Fibroblast of the aortic adventitia (primary cell): ENCODE data around the gene PVR. TPM values are rescaled to one million over a fixed set of nuclear protein-coding genes. Genes with fewer than 3 reads are reported as not detected.
A peak's percentile ranks its signal among the peaks of the same experiment; 100 is the strongest.

Experiments used
- DNase-seq: peaks from one replicate; pipeline ENCODE4 v3.0.0-alpha.2; 2010; ENCODE audit warnings: low read depth
- H3K4me3 ChIP-seq: 2 replicates; pipeline ENCODE4 v1.5.1; 2011; ENCODE audit warnings: low read depth, mild to moderate bottlenecking, control low read depth, low read length, moderate library complexity
- total RNA-seq: library from RNA; depleted of rRNA; stranded (reverse); fragments of >200 nt; gene quantifications from 2 replicates; pipeline ENCODE4 v1.2.3, GENCODE V29; 2012; ENCODE audit warnings: low replicate concordance
- TF ChIP-seq, protein P1 (sequence below): IDR thresholded peaks from 2 replicates; pipeline ENCODE4 v1.5.1; 2011; ENCODE audit warnings: mild to moderate bottlenecking, low read length, control low read depth, inconsistent platforms; ENCODE audit not compliant: insufficient read depth

PVR gene
- total RNA-seq, 1 donor, result 31.5 TPM

DNA sequence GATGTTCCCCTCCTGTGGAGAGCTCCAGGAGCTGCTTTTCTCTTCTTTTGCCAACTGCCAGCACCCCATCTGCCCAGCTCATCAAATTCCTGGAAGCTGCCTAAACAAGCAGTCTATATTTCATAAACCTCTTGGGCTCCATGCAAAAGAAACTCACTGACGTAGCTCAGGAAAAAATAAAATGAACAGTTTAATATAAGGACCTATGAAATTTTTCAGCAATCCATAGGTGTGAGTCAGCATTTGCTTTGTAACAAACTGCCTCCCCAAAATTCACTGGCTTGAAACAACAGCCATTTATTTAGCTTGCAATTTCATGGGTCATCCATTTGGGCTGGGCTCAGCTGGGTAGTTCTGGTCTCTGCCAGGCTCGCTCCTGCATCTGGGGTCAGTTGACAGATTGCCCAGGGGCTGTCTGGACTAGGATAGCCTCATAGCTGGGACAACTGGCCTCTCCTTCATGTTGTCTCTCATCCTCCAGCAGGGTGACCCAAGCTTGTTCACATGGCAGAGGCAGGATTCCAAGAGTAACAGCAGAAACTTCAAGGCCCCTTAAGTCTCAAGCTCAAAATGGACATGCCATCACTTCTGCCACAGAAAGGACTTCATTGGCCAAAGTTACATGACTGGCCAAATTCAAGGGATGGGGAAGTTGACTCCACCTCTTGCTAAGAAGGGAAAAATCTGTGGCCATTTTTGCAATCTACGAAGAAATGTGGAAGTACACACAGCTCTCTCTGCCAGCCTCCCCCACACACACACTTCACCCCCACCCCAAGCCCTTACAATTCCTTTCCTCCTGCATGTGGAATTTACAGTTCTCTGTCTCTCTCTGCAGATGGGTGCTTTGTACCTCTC lies 7.9 kb upstream of the PVR start:
- TF ChIP-seq, protein P1, sequence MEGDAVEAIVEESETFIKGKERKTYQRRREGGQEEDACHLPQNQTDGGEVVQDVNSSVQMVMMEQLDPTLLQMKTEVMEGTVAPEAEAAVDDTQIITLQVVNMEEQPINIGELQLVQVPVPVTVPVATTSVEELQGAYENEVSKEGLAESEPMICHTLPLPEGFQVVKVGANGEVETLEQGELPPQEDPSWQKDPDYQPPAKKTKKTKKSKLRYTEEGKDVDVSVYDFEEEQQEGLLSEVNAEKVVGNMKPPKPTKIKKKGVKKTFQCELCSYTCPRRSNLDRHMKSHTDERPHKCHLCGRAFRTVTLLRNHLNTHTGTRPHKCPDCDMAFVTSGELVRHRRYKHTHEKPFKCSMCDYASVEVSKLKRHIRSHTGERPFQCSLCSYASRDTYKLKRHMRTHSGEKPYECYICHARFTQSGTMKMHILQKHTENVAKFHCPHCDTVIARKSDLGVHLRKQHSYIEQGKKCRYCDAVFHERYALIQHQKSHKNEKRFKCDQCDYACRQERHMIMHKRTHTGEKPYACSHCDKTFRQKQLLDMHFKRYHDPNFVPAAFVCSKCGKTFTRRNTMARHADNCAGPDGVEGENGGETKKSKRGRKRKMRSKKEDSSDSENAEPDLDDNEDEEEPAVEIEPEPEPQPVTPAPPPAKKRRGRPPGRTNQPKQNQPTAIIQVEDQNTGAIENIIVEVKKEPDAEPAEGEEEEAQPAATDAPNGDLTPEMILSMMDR, result no peak
- H3K4me3 ChIP-seq, result no peak overlapping the region
- DNase-seq, result peak; percentile 67

DNA sequence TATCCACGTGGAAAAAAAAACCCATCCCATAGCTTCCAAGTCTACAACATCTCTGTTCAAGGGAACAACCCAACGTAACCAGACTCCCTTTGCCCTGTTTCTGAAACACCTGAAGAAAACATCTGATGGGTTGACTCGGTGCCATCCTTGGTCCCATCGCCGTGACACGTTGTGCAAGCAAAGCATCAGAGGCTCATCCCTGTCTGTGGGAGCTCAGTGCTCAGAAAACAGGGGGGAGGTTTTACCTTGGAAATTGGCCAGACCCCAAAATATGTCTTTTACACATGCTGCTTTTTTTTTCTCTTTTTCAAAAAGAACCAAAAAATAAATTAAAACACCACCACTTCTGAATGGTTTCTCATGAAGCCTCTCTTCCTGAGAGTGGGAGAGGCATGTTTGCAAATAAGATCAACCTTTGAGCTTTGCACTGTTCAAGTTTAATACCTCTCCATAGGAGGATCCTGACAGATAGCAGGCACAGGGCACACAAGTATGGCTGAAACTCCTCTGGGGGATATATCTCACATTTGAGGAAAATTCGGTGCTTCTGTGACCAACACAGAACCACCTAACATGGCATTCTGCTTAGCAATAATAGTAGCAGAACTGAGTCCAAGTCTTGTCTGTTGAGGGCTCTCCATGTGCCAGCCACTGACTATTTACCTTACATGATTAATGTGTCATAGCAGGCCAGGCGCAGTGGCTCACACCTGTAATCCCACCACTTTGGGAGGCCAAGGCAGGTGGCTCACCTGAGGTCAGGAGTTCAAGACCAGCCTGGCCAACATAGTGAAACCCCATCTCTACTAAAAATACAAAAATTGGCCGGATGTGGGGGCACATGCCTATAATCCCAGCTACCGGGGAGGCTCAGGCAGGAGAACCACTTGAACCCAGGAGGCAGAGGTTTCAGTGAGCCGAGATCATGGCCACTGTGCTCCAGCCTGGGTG lies 7.0 kb upstream of the PVR start:
- TF ChIP-seq, protein P1, result no peak
- no peak overlapping the region for H3K4me3 ChIP-seq
- DNase-seq, result no peak

- DNase-seq, result no peak
- H3K4me3 ChIP-seq, result no peak overlapping the region
- TF ChIP-seq, protein P1, result no peak
Observed at GRCh38 chr19:44637390-44637764, 6.3 kb upstream of the PVR start.

DNA sequence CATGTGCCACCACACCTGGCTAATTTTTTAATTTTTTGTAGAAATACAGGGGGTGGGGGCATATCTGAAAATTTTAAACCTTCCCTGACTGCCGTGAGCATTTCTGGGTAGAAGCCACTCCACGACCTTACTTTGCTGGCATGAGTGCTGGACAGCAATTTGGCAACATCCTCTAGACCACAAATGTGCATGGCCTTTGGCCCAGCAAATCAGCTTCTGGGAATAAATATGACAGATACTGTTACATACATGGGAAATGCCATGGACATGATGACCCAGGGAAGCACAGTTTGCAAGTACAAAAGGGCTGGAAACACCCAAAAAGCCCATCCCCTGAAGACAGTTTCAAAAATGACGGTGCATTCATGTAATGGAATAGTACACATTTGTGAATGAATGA lies 3.2 kb upstream of the PVR start:
- TF ChIP-seq, protein P1, result no peak
- H3K4me3 ChIP-seq, result no peak overlapping the region
- peak; percentile 70 for DNase-seq

DNA sequence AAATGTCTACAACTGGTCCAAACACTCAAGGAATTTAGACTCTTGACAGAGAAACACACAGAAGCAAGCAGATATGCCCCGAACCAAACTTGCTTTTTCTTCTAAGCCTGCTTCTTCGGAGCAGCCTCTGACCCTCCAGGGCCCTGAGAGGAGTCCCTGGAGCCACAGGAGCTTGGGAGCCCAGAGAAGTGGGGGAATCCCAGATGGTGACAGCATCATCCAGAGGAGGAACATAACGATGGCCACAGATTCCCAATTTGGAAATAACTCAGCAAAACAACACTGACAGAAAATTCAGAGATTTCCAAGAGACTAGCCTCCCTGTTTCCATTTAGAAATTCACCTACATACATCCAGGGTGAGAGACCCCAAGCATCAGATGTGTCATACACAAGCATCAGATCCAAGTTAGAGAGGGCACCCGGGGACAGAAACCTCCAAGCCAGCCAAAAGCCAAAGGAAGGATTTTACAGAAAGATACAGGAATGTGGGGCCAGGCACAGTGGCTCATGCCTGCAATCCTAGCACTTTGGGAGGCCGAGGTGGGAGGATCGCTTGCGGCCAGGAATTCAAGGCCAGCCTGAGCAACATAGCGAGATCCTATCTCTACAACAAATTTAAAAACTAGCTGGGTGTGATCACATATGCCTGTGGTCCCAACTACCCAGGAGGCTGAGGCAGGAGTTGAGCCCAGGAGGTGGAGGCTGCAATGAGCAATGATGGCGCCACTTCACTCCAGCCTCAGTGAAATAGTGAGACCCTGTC lies 2.0 kb upstream of the PVR start:
- DNase-seq, result no peak
- H3K4me3 ChIP-seq, result no peak overlapping the region
- TF ChIP-seq, protein P1, result no peak

GRCh38 chr19:44642377-44642776 lies 1.3 kb upstream of the PVR start:
- DNase-seq, result no peak
- TF ChIP-seq, protein P1, result no peak
- no peak overlapping the region for H3K4me3 ChIP-seq
